GM21786 (cell line): ENCODE measurements around the gene GPR158.

Experiments used
- ATAC-seq: cut with Tn5 transposase; IDR thresholded peaks from one replicate; pipeline ENCODE4 v1.9.1; 2021; ENCODE audit not compliant: unreplicated experiment

GPR158 gene

GRCh38 chr10:25557136-25557535, 382.3 kb downstream of the GPR158 start:
- ATAC-seq, result no peak

- no peak for ATAC-seq
Observed at GRCh38 chr10:25561758-25562157, 387.0 kb downstream of the GPR158 start.

GRCh38 chr10:25562547-25562946, 387.7 kb downstream of the GPR158 start:
- ATAC-seq, result no peak

GRCh38 chr10:25564351-25564750, 389.6 kb downstream of the GPR158 start:
- no peak for ATAC-seq

- ATAC-seq, result no peak
Observed at GRCh38 chr10:25565570-25565969, 390.8 kb downstream of the GPR158 start.

- ATAC-seq, result no peak
Observed at GRCh38 chr10:25573316-25573715, 398.5 kb downstream of the GPR158 start.

- ATAC-seq, result no peak
Observed at GRCh38 chr10:25575343-25575742, 400.5 kb downstream of the GPR158 start.

- no peak for ATAC-seq
Observed at GRCh38 chr10:25578061-25578460, 403.3 kb downstream of the GPR158 start.

GRCh38 chr10:25582961-25583360, 408.2 kb downstream of the GPR158 start:
- ATAC-seq, result no peak

GRCh38 chr10:25600651-25601050, 425.9 kb downstream of the GPR158 start:
- no peak for ATAC-seq

- no peak for ATAC-seq
Observed at GRCh38 chr10:25604591-25604990, 429.8 kb downstream of the GPR158 start.

- ATAC-seq, result no peak
Observed at GRCh38 chr10:25614652-25615051, 439.9 kb downstream of the GPR158 start.

GRCh38 chr10:25615926-25616325, 441.1 kb downstream of the GPR158 start:
- ATAC-seq, result no peak

GRCh38 chr10:25616903-25617592, 442.2 kb downstream of the GPR158 start:
- ATAC-seq, result no peak

- no peak for ATAC-seq
Observed at GRCh38 chr10:25627606-25628005, 452.8 kb downstream of the GPR158 start.

- no peak for ATAC-seq
Observed at GRCh38 chr10:25629333-25629732, 454.5 kb downstream of the GPR158 start.

- no peak for ATAC-seq
Observed at GRCh38 chr10:25631471-25631870, 456.7 kb downstream of the GPR158 start.

- no peak for ATAC-seq
Observed at GRCh38 chr10:25632802-25633201, 458.0 kb downstream of the GPR158 start.

GRCh38 chr10:25633542-25633941, 458.7 kb downstream of the GPR158 start:
- ATAC-seq, result no peak

- no peak for ATAC-seq
Observed at GRCh38 chr10:25639646-25640045, 464.8 kb downstream of the GPR158 start.

- no peak for ATAC-seq
Observed at GRCh38 chr10:25641595-25641994, 466.8 kb downstream of the GPR158 start.

GRCh38 chr10:25642721-25643120, 467.9 kb downstream of the GPR158 start:
- ATAC-seq, result no peak

GRCh38 chr10:25646371-25646770, 471.6 kb downstream of the GPR158 start:
- no peak for ATAC-seq
